Measurements from ENCODE around the gene PSAT1.

PSAT1 gene

GRCh38 chr9:78261403-78262001 lies 35.4 kb upstream of the PSAT1 start:
- H3K27ac ChIP-seq = no peak overlapping the region
- H3K4me3 ChIP-seq = no peak overlapping the region
- H3K36me3 ChIP-seq = peaks cover 8 to 17% (median 13%) of the 10 kb centered on the region in 3 donors
- DNase-seq = no peak
- no peaks in the 10 kb centered on the region for H3K27me3 ChIP-seq
- no peaks in the 10 kb centered on the region for H3K9me3 ChIP-seq
- peak; percentile 48 to 67 for TF ChIP-seq CTCF (IDR thresholded peaks at IDR 0.05)
- no peaks in the 10 kb centered on the region for H3K4me1 ChIP-seq
- intact Hi-C loops (cut with DNase I; ENCODE audit: low total_unique reads) = no loop called here

- intact Hi-C loops (cut with DNase I; ENCODE audit: low total_unique reads) = no loop called here
- H3K4me3 ChIP-seq = no peak overlapping the region
- H3K36me3 ChIP-seq = peaks cover 15 to 29% (median 19%) of the 10 kb centered on the region in 3 donors
- H3K27me3 ChIP-seq = no peaks in the 10 kb centered on the region
- DNase-seq = no peak
- no peaks in the 10 kb centered on the region for H3K9me3 ChIP-seq
- H3K4me1 ChIP-seq = no peaks in the 10 kb centered on the region
- no peak overlapping the region for H3K27ac ChIP-seq
- TF ChIP-seq CTCF (IDR thresholded peaks at IDR 0.05) = no peak
Measured at GRCh38 chr9:78262655-78263054, 34.3 kb upstream of the PSAT1 start.

- intact Hi-C loops (cut with DNase I; ENCODE audit: low total_unique reads) = no loop called here
- Histone ChIP-seq H3K27me3 (no peaks in the 10 kb centered on the region), H3K36me3 (peaks cover 16 to 63% (median 25%) of the 10 kb centered on the region in 3 donors), H3K9me3 (no peaks in the 10 kb centered on the region), H3K4me1 (no peaks in the 10 kb centered on the region), H3K27ac (no peak overlapping the region), H3K4me3 (no peak overlapping the region)
- TF ChIP-seq CTCF (IDR thresholded peaks at IDR 0.05) = no peak
- DNase-seq = no peak
Measured at GRCh38 chr9:78267889-78268288, 29.0 kb upstream of the PSAT1 start.

GRCh38 chr9:78269784-78270183 lies 27.1 kb upstream of the PSAT1 start:
- no peaks in the 10 kb centered on the region for H3K9me3 ChIP-seq
- H3K27me3 ChIP-seq = no peaks in the 10 kb centered on the region
- intact Hi-C loops (cut with DNase I; ENCODE audit: low total_unique reads) = no loop called here
- H3K4me1 ChIP-seq = no peaks in the 10 kb centered on the region
- no peak overlapping the region for H3K27ac ChIP-seq
- H3K4me3 ChIP-seq = no peak overlapping the region
- H3K36me3 ChIP-seq = peaks cover 16 to 63% (median 25%) of the 10 kb centered on the region in 3 donors
- no peak for DNase-seq
- TF ChIP-seq CTCF (IDR thresholded peaks at IDR 0.05) = no peak

- no peak for TF ChIP-seq CTCF (IDR thresholded peaks at IDR 0.05)
- H3K27me3 ChIP-seq = no peaks in the 10 kb centered on the region
- peaks cover 9 to 38% (median 10%) of the 10 kb centered on the region in 3 donors for H3K36me3 ChIP-seq
- no peak overlapping the region for H3K4me3 ChIP-seq
- no peaks in the 10 kb centered on the region for H3K9me3 ChIP-seq
- intact Hi-C loops (cut with DNase I; ENCODE audit: low total_unique reads) = no loop called here
- DNase-seq = no peak
- no peak overlapping the region for H3K27ac ChIP-seq
- no peaks in the 10 kb centered on the region for H3K4me1 ChIP-seq
Measured at GRCh38 chr9:78272307-78272706, 24.6 kb upstream of the PSAT1 start.

GRCh38 chr9:78273761-78274160 lies 23.2 kb upstream of the PSAT1 start:
- peaks cover 0 to 26% (median 0%) of the 10 kb centered on the region in 3 donors for H3K36me3 ChIP-seq

More at GRCh38 chr9:78273761-78274160, 23.2 kb upstream of the PSAT1 start:
- Histone ChIP-seq H3K27me3 (no peaks in the 10 kb centered on the region), H3K4me3 (no peak overlapping the region), H3K9me3 (no peaks in the 10 kb centered on the region), H3K4me1 (no peaks in the 10 kb centered on the region), H3K27ac (no peak overlapping the region)
- intact Hi-C loops (cut with DNase I; ENCODE audit: low total_unique reads) = no loop called here
- no peak for TF ChIP-seq CTCF (IDR thresholded peaks at IDR 0.05)
- DNase-seq = no peak

All from tibial artery (tissue), 4 donors.